CD4-positive, alpha-beta T cell treated with Interleukin-12 subunit alpha and Interleukin-12 subunit beta, for 1 hour (primary cell): ENCODE results near the gene CDC34.

Source experiments
- DNase-seq: peaks from one replicate; pipeline ENCODE4 v3.0.0-alpha.2; 2020

CDC34 gene, protein sequence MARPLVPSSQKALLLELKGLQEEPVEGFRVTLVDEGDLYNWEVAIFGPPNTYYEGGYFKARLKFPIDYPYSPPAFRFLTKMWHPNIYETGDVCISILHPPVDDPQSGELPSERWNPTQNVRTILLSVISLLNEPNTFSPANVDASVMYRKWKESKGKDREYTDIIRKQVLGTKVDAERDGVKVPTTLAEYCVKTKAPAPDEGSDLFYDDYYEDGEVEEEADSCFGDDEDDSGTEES

GRCh38 chr19:531753-532560 lies at the start of gene CDC34:
Gene CDC34 (plus strand): TSS chr19:531760. CDS start chr19:531932, 172 bp downstream.
- no peak for DNase-seq

GRCh38 chr19:482186-483041 lies 49.1 kb upstream of the CDC34 start:
- no peak for DNase-seq

DNA sequence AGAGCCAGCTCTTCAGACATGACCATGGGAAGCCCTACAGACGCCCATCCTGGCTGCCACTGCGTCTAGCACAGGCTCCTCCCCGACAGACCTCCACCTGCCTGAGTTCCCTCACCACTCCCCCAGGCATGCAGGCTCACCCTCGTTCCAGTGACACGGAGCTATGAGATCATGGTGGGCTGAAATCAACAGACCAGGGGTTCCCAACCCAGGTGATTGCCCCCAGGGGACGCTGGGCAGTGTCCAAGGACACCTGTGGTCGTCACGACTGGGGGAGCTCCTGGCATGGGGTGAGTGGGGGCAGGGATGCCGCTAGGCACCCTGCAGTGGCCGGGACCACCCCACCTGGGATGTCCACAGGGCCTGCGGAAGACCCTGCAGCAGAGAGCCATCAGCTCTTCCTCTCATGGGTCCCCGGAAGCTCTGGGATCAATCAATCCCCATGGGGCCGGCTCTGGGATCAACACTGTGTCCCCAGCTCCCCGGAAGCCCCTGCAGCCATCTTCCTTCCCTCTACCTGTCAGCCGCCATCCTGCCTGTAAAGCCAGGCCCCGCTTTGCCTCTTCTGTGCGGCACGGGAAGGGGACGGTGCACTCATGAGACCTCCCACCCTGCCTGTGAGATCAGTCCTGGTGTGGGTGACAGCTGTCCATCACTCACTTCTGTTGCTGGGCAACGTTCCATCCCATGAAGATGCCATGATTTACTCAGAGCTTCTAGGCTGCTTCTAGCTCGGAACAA lies 48.1 kb upstream of the CDC34 start:
- no peak for DNase-seq

- DNase-seq = no peak
Measured at GRCh38 chr19:484494-484893, 47.1 kb upstream of the CDC34 start.

DNA sequence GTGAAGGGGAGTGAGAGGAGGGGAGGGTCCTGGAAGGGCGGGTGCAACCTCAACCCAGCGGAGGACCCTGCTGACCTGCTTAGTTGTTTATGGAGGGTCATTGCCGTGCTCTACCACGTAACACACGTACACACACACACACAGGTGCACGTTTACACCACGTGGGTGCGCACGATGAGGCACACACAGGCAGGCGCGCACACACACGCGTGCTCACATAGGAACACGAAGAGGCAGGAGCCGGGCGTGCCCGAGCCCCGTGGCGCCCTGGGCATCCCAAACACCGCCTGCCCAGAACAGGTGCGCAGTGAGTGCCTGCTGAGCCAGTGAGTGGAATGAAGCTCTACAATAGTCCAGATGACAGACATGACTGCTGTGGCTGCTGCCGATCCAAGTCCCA lies 46.5 kb upstream of the CDC34 start:
- DNase-seq = no peak

DNA sequence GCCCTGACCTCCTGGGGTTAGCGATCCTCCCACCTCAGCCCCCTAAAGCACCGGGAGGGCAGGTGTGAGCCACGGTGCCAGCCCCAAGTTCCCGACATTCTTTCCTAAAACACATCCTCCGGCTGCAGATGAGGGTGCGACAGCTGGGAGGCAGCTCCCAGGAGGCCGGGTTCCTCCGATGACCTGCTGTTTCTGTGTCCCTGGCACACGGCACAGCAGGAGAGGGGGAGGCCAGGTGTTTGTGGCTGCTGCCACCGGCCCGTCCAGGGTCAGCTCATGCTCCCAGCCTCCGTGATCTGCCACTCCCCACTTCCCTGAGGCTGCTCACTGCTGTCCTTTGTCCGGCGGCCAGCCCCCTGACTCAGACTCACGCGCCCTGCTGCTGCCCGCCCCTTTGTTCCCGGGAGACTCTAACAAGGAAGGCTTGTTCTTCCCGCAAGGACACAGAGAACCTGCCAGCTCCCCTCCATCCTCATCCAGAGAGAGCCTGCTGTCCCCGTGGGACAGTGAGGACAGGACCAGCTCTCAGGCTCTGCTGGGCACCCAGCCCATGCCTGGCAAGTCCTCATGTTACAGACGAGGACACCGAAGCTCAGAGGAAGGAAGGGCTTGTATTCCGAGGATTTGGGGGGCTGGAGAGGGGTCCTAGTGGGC lies 45.9 kb upstream of the CDC34 start:
- no peak for DNase-seq

DNA sequence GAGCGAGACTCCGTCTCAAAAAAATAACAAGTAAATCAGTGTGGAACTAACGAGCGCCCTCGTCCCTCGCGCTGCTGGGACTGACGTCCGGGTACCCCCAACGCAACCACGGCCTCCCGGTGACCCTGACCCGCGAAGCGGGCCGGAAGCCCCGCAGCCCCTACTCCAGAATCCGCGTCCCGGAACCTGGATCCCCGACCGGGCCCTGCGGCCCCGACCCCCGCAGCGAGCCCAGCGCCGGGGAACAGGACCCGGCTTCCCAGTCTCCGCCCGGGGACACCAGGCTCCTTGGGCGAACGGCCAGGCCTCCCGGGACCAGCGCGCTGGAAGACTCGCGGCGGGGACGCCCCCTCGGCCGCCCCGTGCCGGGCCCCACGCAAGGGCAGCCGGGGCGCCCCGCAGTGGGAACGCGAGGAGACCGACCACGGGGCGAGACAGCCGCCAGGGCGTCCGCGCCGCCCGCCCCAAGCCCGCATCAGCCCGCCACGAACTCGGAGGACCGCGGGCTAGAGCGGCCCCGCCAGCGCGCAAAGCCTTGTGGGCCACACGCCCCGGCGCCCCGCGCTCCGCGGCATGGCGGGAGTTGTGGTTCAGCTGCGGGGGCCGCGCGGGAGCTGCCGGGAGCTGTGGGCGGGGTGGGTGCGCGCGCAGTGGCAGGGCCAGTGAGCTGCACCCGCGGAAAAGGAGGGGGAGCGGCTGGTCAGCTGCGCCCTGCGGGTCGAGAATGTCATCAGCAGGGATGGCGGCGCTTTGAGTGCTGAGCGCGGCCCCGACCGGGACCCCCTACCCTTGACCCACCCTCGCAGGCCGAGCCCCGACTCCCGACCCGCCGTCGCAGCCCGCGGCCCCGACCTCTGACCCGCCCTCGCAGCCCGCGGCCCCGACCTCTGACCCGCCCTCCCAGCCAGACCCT lies 42.8 kb upstream of the CDC34 start:
- peak; percentile 95 for DNase-seq

DNA sequence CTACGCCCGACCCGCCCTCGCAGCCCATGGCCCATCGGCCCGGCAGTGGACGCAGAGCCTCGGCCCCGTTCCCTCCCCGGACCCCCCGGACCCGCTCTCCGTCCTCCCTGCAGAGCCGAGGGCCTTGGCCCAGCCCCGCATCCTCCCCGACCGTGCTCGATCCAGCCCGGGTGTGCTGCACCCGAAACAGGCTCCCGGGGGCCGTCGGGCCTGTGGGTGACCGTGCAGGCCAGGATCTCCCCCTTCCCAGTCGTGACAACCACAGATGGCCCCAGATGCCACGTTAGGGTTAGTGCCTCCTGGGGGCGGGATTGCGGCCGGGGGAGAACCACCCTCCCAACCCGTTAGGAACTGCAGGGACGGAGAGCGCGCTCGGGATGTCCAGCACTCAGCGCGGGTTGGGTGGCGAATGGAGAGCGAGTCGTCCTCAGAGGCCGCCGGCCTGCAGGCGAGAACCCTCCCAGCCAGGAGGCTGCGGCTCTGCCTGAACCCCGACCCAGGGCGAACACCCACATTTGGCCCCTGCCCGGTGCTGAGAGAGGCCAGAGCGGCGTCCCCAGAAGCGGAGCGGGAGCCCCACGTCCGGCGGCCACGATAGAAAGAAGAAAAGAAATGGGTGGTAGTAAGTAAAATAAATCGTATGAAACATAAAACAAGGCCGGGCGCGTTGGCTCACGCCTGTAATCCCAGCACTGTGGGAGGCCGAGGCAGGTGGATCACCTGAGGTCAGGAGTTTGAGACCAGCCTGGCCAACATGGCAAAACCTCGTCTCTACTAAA lies 42.0 kb upstream of the CDC34 start:
- no peak for DNase-seq

GRCh38 chr19:491146-491741 lies 40.3 kb upstream of the CDC34 start:
- no peak for DNase-seq

GRCh38 chr19:492091-492531 lies 39.4 kb upstream of the CDC34 start:
- peak; percentile 21 for DNase-seq

DNA sequence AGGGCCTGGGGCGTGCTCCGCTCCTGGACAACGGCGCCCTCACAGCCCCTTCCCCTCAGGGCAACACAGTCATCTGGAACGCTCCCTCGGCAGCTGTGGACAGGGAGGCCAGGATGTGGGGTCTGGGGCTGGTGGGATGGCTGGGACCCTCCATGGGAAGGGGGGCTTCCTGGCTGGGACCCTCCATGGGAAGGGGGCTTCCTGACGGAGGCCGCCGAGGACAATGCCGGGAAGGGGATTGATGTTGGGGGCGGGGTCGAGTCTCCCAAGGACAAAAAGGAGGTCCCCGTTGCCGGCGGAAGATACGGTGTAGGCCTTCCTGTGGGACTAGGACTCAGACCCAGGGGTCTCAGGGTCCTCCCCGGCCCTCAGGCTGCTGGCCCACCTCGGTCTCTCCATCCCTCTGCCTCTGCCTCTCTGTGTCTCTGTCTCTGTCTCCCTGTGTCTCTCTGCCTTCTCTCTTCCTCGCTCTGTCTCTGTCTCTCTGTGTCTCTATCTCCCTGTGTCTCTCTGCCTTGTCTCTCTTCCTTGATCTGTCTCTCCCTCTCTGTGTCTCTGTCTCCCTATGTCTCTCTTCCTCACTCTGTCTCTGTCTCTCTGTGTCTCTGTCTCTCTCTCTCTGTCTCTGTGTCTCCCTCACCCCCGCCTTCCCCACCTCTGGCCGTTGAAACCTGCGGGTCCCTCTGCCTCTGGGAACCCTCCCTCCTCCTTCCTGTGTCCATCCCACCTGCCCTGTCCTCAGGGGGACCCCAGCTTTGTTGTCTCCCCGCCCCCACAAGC lies 38.0 kb upstream of the CDC34 start:
- no peak for DNase-seq

DNA sequence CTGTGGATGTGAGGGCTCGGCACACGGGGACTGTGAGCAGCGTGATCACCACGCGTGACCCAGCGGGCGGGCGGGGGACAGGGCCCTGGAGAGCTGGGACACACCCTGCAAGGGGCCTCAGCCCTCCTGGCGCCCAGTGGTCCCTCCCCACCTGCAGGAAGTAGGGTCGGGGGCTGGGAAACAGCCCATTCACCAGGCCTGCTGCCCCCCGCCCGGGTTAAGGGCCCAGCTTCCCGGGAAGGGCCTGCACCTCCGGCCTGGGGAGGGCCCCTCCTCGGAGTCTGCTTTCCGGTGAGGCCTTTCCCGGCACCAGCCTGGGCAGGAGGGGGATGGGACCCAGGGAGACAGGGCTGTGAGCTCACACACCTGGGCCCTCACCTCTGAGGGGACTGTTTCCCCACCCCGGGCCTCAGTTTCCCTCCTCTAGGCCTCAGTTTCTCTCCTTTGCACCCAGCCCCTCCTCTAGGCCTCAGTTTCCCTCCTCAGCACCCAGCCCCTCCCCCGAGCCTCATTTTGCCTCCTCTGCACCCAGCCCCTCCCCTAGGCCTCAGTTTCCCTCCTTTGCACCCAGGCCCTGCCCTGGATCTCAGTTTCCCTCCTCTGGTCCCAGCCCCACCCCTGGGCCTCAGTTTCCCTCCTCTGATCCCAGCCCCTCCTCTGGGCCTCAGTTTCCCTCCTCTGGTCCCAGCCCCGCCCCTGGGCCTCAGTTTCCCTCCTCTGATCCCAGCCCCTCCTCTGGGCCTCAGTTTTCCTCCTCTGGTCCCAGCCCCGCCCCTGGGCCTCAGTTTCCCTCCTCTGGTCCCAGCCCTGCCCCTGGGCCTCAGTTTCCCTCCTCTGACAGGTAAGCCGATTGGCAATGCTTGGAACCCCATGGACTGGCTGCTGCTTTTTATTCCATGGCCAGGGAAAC lies 37.1 kb upstream of the CDC34 start:
- no peak for DNase-seq

GRCh38 chr19:495081-495401 lies 36.5 kb upstream of the CDC34 start:
- no peak for DNase-seq

GRCh38 chr19:495402-496111 lies 36.0 kb upstream of the CDC34 start:
- peak; percentile 52 for DNase-seq

GRCh38 chr19:496112-496665 lies 35.4 kb upstream of the CDC34 start, which contains the start of gene MADCAM1:
Gene MADCAM1 (plus strand): TSS chr19:496486. CDS start chr19:496500, 14 bp downstream.
- no peak for DNase-seq

- no peak for DNase-seq
Measured at GRCh38 chr19:496986-497385, 34.6 kb upstream of the CDC34 start.

GRCh38 chr19:497491-497868 lies 34.1 kb upstream of the CDC34 start:
- DNase-seq = no peak
